Ascending aorta (tissue), 2 donors: ENCODE results near the gene LMNA. TPM values are rescaled to one million over a fixed set of nuclear protein-coding genes. Genes with fewer than 3 reads are reported as not detected.

Experiments used
- DNase-seq, 2 donors: peaks; one replicate each; pipeline ENCODE4 v3.0.0-alpha.2; 2019; ENCODE audit warnings: low spot score in 2 of 2
- H3K27ac ChIP-seq, 2 donors: fragments of 200-600 bp; sonication (generic); one replicate each; pipeline ENCODE4 v1.5.1; 2016 to 2017; ENCODE audit warnings: mild to moderate bottlenecking in 1 of 2
- H3K27me3 ChIP-seq: fragments of 200-600 bp; sonication (generic); one replicate; pipeline ENCODE4 v1.5.1; 2017
- H3K36me3 ChIP-seq, 2 donors: fragments of 200-600 bp; sonication (generic); one replicate each; pipeline ENCODE4 v1.5.1; 2016
- H3K4me1 ChIP-seq, 2 donors: fragments of 200-600 bp; sonication (generic); one replicate each; pipeline ENCODE4 v1.5.1; 2016 to 2017; ENCODE audit warnings: mild to moderate bottlenecking in 1 of 2
- H3K4me3 ChIP-seq, 2 donors: fragments of 200-600 bp; sonication (generic); one replicate each; pipeline ENCODE4 v1.5.1; 2016 to 2017; ENCODE audit warnings: mild to moderate bottlenecking in 1 of 2
- H3K9me3 ChIP-seq, 2 donors: fragments of 200-600 bp; sonication (generic); one replicate each; pipeline ENCODE4 v1.5.1; 2016
- intact Hi-C: fragments of 100-400 bp; cut with DNase I; formaldehyde crosslinking; loops from one replicate; pipeline ENCODE4 v1.15.1; 2023
- total RNA-seq: library from RNA; depleted of rRNA; stranded (reverse); fragments of >200 nt; gene quantifications from one replicate; pipeline ENCODE4 v1.1.0, GENCODE V29; 2016
- TF ChIP-seq, protein P1 (sequence below), 3 experiments: fragments of 200-600 bp in 2 of 3; fragments of 450-650 bp in 1 of 3; sonication (generic) in 2 of 3; IDR thresholded peaks; one replicate each; pipeline ENCODE4 v1.5.1; 2016 to 2019; ENCODE audit warnings: antibody characterized with exemption in 3 of 3, mild to moderate bottlenecking in 1 of 3, moderate library complexity in 1 of 3

The LMNA gene
- total RNA-seq, 1 donor from 2014 or later: 783 TPM

DNA sequence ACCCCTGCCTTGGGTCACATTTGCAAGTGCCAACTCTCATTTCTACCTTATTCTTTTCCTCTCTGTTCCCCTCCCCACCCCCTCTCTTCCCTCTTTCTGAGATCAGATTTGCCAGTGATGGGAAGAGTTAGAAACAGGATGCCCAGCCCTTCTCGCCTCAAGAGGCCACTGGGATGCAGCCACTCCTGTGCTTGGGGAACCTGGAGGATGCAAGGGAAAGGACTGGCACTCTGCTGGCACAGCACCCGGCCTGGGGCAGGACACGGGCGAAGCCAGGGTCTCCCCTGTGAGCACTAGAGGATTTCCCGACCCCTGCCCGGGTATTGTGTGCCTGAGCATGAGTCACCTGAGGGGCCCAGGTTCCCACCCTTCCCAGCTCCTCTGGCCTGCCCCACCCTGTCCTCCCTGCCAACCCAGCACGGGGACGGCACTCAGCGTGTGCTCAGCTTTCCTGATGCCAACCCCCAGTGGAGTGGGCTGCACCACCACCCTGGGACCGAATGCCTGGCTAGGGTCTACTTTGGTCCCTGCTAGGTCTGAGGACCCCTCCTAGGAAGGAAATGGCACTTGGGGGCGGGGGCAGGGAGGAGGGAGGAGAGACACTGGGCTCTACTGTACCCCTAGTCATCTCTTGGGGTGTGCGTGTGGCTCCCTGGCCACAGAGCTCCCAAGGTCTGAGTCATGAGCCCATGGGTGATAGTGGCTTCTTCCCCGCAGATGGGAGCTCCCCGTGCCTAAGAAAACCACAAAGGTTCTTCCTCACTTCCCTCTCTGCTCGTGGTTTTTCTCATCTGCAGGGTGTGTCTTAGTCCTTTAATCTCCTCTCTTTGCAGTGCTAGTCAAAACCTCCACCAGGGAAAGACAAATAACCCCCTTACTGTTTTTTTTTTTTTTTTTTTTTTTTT is 12.4 kb downstream of the LMNA start:
- peaks cover 15 to 19% of the 10 kb centered on the region in 2 donors for H3K36me3 ChIP-seq
- peak in 1 of 2 donors; percentile 84 for DNase-seq
- H3K9me3 ChIP-seq: no peaks in the 10 kb centered on the region
- H3K27ac ChIP-seq: peak overlapping the region; percentile 97
- H3K27me3 ChIP-seq: no peaks in the 10 kb centered on the region
- TF ChIP-seq, protein P1, sequence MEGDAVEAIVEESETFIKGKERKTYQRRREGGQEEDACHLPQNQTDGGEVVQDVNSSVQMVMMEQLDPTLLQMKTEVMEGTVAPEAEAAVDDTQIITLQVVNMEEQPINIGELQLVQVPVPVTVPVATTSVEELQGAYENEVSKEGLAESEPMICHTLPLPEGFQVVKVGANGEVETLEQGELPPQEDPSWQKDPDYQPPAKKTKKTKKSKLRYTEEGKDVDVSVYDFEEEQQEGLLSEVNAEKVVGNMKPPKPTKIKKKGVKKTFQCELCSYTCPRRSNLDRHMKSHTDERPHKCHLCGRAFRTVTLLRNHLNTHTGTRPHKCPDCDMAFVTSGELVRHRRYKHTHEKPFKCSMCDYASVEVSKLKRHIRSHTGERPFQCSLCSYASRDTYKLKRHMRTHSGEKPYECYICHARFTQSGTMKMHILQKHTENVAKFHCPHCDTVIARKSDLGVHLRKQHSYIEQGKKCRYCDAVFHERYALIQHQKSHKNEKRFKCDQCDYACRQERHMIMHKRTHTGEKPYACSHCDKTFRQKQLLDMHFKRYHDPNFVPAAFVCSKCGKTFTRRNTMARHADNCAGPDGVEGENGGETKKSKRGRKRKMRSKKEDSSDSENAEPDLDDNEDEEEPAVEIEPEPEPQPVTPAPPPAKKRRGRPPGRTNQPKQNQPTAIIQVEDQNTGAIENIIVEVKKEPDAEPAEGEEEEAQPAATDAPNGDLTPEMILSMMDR (IDR thresholded peaks at IDR 0.05): no peak
- peaks cover 47 to 73% of the 10 kb centered on the region in 2 donors for H3K4me1 ChIP-seq
- peak overlapping the region; percentile 24 to 93 for H3K4me3 ChIP-seq
- intact Hi-C loops: loop anchor here (10.0 kb wide), 2 partner anchors 378 to 618 kb away; partner anchors contain the start of genes MEF2D and MRPL24

DNA sequence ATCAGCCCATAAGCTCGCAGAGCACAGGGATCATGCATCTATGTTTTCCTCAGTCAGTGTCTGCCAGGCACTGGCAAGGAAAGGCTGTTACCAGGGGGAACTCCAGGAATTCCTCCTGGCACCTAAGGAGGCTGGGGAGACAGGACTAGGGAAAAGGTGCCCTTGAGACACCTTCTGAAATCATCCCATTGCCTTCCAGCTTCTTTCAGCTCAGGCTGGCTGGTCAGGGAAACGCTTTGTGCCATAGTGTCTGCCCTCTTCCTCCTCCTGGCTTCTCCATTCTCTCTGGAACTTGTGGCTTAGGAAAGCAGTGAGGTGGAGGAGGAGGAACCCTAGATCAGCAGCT is 13.8 kb downstream of the LMNA start:
- intact Hi-C loops: loop anchor here (2.0 to 10.0 kb wide), 3 partner anchors 13 to 617 kb away; partner anchors contain the start of genes LMNA, MEF2D and MRPL24
- no peak for DNase-seq
- no peaks in the 10 kb centered on the region for H3K9me3 ChIP-seq
- H3K27ac ChIP-seq: peak overlapping the region; percentile 97
- peaks cover 29 to 33% of the 10 kb centered on the region in 2 donors for H3K36me3 ChIP-seq
- peaks cover 44 to 67% of the 10 kb centered on the region in 2 donors for H3K4me1 ChIP-seq
- H3K27me3 ChIP-seq: no peaks in the 10 kb centered on the region
- TF ChIP-seq, protein P1 (IDR thresholded peaks at IDR 0.05): no peak
- peak overlapping the region; percentile 46 to 93 for H3K4me3 ChIP-seq

DNA sequence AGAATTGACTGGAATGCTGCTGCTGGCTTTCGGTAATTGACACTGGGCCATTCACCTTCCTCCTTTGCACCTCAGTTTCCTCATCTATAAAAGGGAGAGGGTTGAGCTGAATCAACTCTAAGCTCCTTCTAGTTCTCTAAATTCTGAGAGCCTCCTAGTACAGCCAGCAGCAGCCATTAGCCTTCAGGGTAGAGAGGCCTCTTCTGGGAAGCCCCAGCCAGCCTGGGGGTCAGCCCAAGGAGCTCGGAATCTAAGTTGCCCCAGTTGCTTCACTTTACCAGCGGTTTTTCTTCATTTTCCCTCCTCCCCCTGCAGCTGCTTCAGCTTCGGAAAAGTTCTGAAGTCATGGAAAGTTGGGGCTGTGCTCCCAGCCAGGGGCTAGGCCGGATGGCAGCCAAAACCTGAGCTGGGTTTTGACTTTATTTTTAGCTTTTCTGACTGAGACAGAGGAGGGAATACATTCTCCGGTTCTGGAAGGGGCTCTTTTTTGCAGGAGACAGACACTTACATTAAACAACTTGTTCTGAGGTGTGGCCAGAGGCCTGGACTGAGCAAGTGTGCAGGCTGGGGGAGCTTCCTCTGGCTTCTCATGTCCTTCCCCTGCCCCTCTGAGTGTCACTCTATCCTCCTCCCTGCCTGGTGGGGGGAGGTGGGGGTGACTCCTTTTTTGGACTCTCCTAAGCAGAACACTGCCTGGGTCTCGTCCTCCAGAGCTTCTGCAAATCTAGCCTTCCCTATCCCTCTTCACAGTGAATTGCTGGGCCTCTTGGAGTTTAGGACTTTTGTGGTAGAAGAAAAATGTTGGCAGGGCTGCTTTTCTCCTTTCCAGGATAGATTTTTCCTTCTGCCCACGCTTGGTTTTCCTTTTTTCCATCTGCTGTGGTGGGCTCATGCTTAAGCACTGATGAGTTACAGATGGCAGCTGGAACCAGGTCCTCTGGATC is 14.4 kb downstream of the LMNA start:
- intact Hi-C loops: loop anchor here (2.0 to 10.0 kb wide), 3 partner anchors 14 to 616 kb away; partner anchors contain the start of genes LMNA, MEF2D and MRPL24
- H3K27ac ChIP-seq: peak overlapping the region; percentile 97
- H3K27me3 ChIP-seq: no peaks in the 10 kb centered on the region
- peak in 1 of 2 donors; percentile 91 for DNase-seq
- TF ChIP-seq, protein P1 (IDR thresholded peaks at IDR 0.05): no peak
- H3K9me3 ChIP-seq: no peaks in the 10 kb centered on the region
- peaks cover 36 to 40% of the 10 kb centered on the region in 2 donors for H3K36me3 ChIP-seq
- peak overlapping the region; percentile 46 to 93 for H3K4me3 ChIP-seq
- H3K4me1 ChIP-seq: peaks cover 42 to 62% of the 10 kb centered on the region in 2 donors

DNA sequence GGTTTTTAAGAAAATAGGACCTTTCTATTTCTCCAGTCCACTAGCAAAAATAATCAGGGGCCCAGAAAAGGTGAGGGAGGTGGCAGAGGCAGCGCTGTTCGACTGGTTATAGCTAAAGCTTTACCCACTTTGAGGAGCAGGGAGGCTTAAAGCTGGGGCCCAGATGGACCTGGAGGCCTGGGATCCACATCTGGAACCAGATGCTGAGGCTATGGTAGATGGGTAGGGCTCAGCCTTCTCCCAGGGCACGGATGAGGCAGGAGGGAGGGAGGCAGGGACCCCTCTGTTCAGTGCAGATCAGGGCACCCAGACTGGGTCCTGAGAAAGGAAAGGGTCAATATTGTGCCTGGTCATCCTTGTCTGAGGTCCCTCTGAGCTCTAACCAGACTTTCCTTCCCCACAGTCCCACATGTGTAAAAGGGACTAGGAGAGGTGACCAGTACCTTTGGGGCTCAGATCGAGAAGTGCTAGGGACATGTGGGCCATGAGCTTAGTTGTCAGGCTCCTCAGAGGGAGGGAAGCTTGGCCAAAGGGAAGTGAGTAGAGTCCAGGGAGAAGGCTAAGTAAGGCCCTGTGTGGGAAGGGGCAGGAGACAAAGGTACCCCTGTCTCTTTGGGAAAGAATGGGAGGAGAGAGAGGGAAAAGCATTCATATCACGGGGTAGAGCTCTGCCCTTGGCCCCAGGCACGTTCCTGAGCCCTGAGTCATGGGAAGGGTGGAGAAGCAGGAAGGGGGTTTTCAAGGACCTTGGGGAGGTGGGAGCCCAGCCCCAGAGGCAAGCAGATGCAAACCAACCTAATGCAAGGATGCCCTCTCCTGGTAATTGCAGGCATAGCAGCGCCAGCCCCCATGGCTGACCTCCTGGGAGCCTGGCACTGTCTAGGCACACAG is 15.4 kb downstream of the LMNA start:
- H3K4me3 ChIP-seq: peak overlapping the region; percentile 46 to 93

More for the DNA sequence above, 15.4 kb downstream of the LMNA start:
- intact Hi-C loops: loop anchor here (1.0 to 10.0 kb wide), 4 partner anchors 15 to 615 kb away; partner anchors contain the start of genes LMNA, MEF2D and MRPL24
- Histone ChIP-seq H3K36me3 (peaks cover 46 to 50% of the 10 kb centered on the region in 2 donors), H3K4me1 (peaks cover 32 to 52% of the 10 kb centered on the region in 2 donors), H3K27me3 (no peaks in the 10 kb centered on the region), H3K27ac (peak overlapping the region; percentile 97), H3K9me3 (no peaks in the 10 kb centered on the region)
- TF ChIP-seq, protein P1 (IDR thresholded peaks at IDR 0.05): peak; percentile 96 to 98 (median 96)
- DNase-seq: peak; percentile 66 to 97
